ENCODE measurements around the gene PIK3R2. TPM values are rescaled to one million over a fixed set of nuclear protein-coding genes. Genes with fewer than 3 reads are reported as not detected.

PIK3R2 gene
- total RNA-seq, 2 experiments from 2014 or later, result 3.2 to 20.5 TPM

DNA sequence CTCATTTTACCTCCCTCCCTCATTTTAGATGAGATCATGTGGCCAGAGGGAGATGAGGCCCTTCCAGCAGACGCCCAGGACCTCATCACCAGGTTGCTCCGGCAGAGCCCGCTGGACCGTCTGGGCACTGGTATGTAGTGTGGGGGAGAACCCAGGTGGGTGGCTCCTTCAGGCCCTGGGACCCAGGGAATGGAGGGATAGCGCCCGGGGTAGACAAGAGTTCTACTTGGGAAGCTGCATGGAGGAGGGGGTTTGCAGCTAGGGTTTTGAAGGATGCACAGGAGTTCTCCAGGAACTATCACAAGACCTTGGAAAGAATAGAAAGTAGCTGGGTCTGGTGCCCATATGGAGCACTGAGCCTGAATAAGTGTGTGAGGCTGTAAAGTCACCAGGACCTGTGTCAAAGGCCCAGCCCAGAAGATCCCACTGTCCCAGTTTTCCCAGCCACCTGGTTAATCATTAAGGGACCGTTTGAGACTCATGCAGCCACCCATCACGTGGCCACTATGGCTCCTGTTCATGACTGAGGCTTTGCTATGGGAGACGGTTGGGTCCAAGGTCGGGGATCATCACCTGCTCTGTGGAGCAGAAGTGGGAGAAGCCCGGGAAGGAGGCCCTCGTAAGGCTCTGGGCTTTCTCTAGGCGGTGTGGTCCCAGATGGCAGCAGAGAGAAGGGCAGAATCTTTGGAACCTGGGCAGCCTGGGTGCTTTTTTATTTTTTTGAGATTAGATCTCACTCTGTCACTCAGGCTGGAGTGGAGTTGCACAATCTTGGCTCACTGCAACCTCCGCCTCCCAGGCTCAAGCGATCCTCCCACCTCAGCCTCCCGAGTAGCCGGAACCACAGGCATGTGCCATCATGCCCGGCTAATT lies 17.0 kb upstream of the PIK3R2 start:
- no peak for DNase-seq (ENCODE audit: low spot score)
- TF ChIP-seq CTCF (conservative IDR thresholded peaks at IDR 0.05; ENCODE audit: low read length) (no peak), EZH2phosphoT487 (IDR thresholded peaks at IDR 0.05; ENCODE audit: borderline replicate concordance, low read depth, low read length) (no peak)
- Histone ChIP-seq H3K79me2 (ENCODE audit: insufficient read depth, low read depth, low read length) (no peaks in the 10 kb centered on the region), H3K4me3 (ENCODE audit: low read depth, low read length, poor library complexity, severe bottlenecking) (no peak overlapping the region), H3K27ac (ENCODE audit: low read depth, low read length, poor library complexity, severe bottlenecking) (no peak overlapping the region), H3K4me2 (ENCODE audit: low read length) (no peak overlapping the region), H3K9me3 (ENCODE audit: low read length) (no peaks in the 10 kb centered on the region), H3K36me3 (ENCODE audit: insufficient read depth, low read length) (peaks cover 90% of the 10 kb centered on the region), H4K20me1 (ENCODE audit: insufficient read depth, low read length) (no peaks in the 10 kb centered on the region), H3K9me2 (ENCODE audit: insufficient read depth, low read length) (no peaks in the 10 kb centered on the region), H3K4me1 (ENCODE audit: insufficient read depth, low read length, poor library complexity, severe bottlenecking) (no peaks in the 10 kb centered on the region), H2AFZ (ENCODE audit: low read length) (no peak overlapping the region)
- POLR2A ChIA-PET, result no interaction called here
- CTCF ChIA-PET (ENCODE audit: unreplicated experiment), result no interaction called here
- no TSS peak for BruUV-seq (replicated peaks)
- intact Hi-C loops (cut with micrococcal nuclease; ENCODE audit: unreplicated experiment), result no loop called here

DNA sequence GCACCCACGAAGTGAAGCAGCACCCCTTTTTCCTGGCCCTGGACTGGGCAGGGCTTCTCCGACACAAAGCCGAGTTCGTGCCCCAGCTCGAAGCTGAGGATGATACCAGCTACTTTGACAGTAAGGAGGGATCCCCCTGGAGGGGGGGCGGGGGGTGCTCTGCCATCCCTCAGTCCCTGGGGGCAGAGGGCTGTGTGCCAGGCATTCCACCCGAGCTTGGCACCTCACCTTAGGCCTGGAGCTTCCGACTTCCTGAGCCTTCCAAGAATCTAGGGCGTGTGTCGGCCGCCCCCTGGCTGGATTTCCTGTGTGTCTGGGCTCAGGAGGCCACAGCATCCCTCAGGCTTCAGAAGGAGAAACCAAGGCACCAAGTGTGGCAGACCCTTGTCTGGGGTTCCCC lies 15.7 kb upstream of the PIK3R2 start:
- H3K79me2 ChIP-seq (ENCODE audit: insufficient read depth, low read depth, low read length), result no peaks in the 10 kb centered on the region
- H3K9me2 ChIP-seq (ENCODE audit: insufficient read depth, low read length), result no peaks in the 10 kb centered on the region
- no peaks in the 10 kb centered on the region for H3K4me1 ChIP-seq (ENCODE audit: insufficient read depth, low read length, poor library complexity, severe bottlenecking)
- no peak overlapping the region for H3K4me2 ChIP-seq (ENCODE audit: low read length)
- BruUV-seq (replicated peaks), result no TSS peak
- ChIA-PET CTCF (ENCODE audit: unreplicated experiment) (no interaction called here), POLR2A (no interaction called here)
- no peak overlapping the region for H2AFZ ChIP-seq (ENCODE audit: low read length)
- H3K9me3 ChIP-seq (ENCODE audit: low read length), result no peaks in the 10 kb centered on the region
- H3K27ac ChIP-seq (ENCODE audit: low read depth, low read length, poor library complexity, severe bottlenecking), result no peak overlapping the region
- no peaks in the 10 kb centered on the region for H4K20me1 ChIP-seq (ENCODE audit: insufficient read depth, low read length)
- no peak for DNase-seq (ENCODE audit: low spot score)
- TF ChIP-seq CTCF (conservative IDR thresholded peaks at IDR 0.05; ENCODE audit: low read length), result no peak
- TF ChIP-seq EZH2phosphoT487 (IDR thresholded peaks at IDR 0.05; ENCODE audit: borderline replicate concordance, low read depth, low read length), result no peak
- H3K36me3 ChIP-seq (ENCODE audit: insufficient read depth, low read length), result peaks cover 94% of the 10 kb centered on the region
- H3K4me3 ChIP-seq (ENCODE audit: low read depth, low read length, poor library complexity, severe bottlenecking), result no peak overlapping the region
- intact Hi-C loops (cut with micrococcal nuclease; ENCODE audit: unreplicated experiment), result no loop called here

- Histone ChIP-seq H3K79me2 (ENCODE audit: insufficient read depth, low read depth, low read length) (no peaks in the 10 kb centered on the region), H3K9me2 (ENCODE audit: insufficient read depth, low read length) (no peaks in the 10 kb centered on the region), H4K20me1 (ENCODE audit: insufficient read depth, low read length) (no peaks in the 10 kb centered on the region), H2AFZ (ENCODE audit: low read length) (no peak overlapping the region), H3K27ac (ENCODE audit: low read depth, low read length, poor library complexity, severe bottlenecking) (no peak overlapping the region), H3K36me3 (ENCODE audit: insufficient read depth, low read length) (peaks cover 89% of the 10 kb centered on the region), H3K4me3 (ENCODE audit: low read depth, low read length, poor library complexity, severe bottlenecking) (no peak overlapping the region), H3K9me3 (ENCODE audit: low read length) (no peaks in the 10 kb centered on the region), H3K4me2 (ENCODE audit: low read length) (no peak overlapping the region), H3K4me1 (ENCODE audit: insufficient read depth, low read length, poor library complexity, severe bottlenecking) (no peaks in the 10 kb centered on the region)
- no peak for DNase-seq (ENCODE audit: low spot score)
- intact Hi-C loops (cut with micrococcal nuclease; ENCODE audit: unreplicated experiment), result no loop called here
- POLR2A ChIA-PET, result no interaction called here
- CTCF ChIA-PET (ENCODE audit: unreplicated experiment), result no interaction called here
- TF ChIP-seq CTCF (conservative IDR thresholded peaks at IDR 0.05; ENCODE audit: low read length) (no peak), EZH2phosphoT487 (IDR thresholded peaks at IDR 0.05; ENCODE audit: borderline replicate concordance, low read depth, low read length) (no peak)
- BruUV-seq (replicated peaks), result no TSS peak
These were observed 15.2 kb upstream of the PIK3R2 start for GRCh38 chr19:18137657-18138339.

All from OCI-LY7 (cell line).